Activated naive CD4-positive, alpha-beta T cell treated with anti-CD3 and anti-CD28 coated beads, Interleukin-2, amount 50 U/mL, for 72 hours (primary cell): ENCODE measurements around the gene CLDN14. TPM values are rescaled to one million over a fixed set of nuclear protein-coding genes. Genes with fewer than 3 reads are reported as not detected.

Experiments used
- ATAC-seq, 2 donors: fragments of 150-1000 bp; cut with Tn5 transposase; 2 replicates each; pipeline ENCODE4 v1.10.0; 2021; ENCODE audit warnings: mild to moderate bottlenecking in 2 of 2, moderate library complexity in 2 of 2
- DNase-seq, 2 donors: peaks; one replicate each; pipeline ENCODE4 v3.0.0; 2021 to 2022; ENCODE audit warnings: low spot score in 2 of 2
- H3K27ac Mint-ChIP-seq, 2 donors: one replicate each; pipeline ENCODE4 v1.8.0; 2022; ENCODE audit warnings: mild to moderate bottlenecking in 2 of 2, mixed read lengths in 2 of 2
- H3K36me3 Mint-ChIP-seq, 2 donors: one replicate each; pipeline ENCODE4 v1.8.0; 2022; ENCODE audit warnings: mixed read lengths in 2 of 2
- H3K9me3 Mint-ChIP-seq, 2 donors: one replicate each; pipeline ENCODE4 v1.8.0; 2022; ENCODE audit warnings: mixed read lengths in 2 of 2
- total RNA-seq, 2 donors: library from RNA; stranded (reverse); gene quantifications; one replicate each; pipeline ENCODE4 v1.2.3, GENCODE V29; 2022

Gene CLDN14
- total RNA-seq, 2 donors from 2014 or later = not detected

GRCh38 chr21:36430841-36431240 is 49.1 kb downstream of the CLDN14 start:
- no peak for DNase-seq
- H3K9me3 Mint-ChIP-seq = no peaks in the 10 kb centered on the region
- H3K36me3 Mint-ChIP-seq = peaks cover 0 to 10% of the 10 kb centered on the region in 2 donors
- no peak for ATAC-seq
- peak overlapping the region; percentile 77 to 83 for H3K27ac Mint-ChIP-seq

GRCh38 chr21:36429947-36430546 is 49.9 kb downstream of the CLDN14 start:
- peak overlapping the region; percentile 83 to 96 for H3K27ac Mint-ChIP-seq
- peak; percentile 97 to 99 for ATAC-seq
- H3K36me3 Mint-ChIP-seq = peaks cover 0 to 10% of the 10 kb centered on the region in 2 donors
- DNase-seq = peak; percentile 79 to 92
- H3K9me3 Mint-ChIP-seq = no peaks in the 10 kb centered on the region

GRCh38 chr21:36428761-36429432 is 51.0 kb downstream of the CLDN14 start:
- Mint-ChIP-seq H3K27ac (peak overlapping the region; percentile 83 to 96), H3K36me3 (peaks cover 0 to 10% of the 10 kb centered on the region in 2 donors), H3K9me3 (no peaks in the 10 kb centered on the region)
- DNase-seq (no peak), ATAC-seq (no peak)

GRCh38 chr21:36427502-36427901 is 52.4 kb downstream of the CLDN14 start:
- ATAC-seq (no peak), DNase-seq (no peak)
- Mint-ChIP-seq H3K27ac (no peak overlapping the region), H3K9me3 (no peaks in the 10 kb centered on the region), H3K36me3 (peaks cover 0 to 10% of the 10 kb centered on the region in 2 donors)

- Mint-ChIP-seq H3K36me3 (peaks cover 0 to 1% of the 10 kb centered on the region in 2 donors), H3K9me3 (no peaks in the 10 kb centered on the region), H3K27ac (no peak overlapping the region)
- no peak for ATAC-seq
- no peak for DNase-seq
These were observed 54.6 kb downstream of the CLDN14 start for GRCh38 chr21:36425286-36425685.

GRCh38 chr21:36424592-36424991 is 55.3 kb downstream of the CLDN14 start:
- DNase-seq (no peak), ATAC-seq (no peak)

GRCh38 chr21:36423771-36424433 is 56.0 kb downstream of the CLDN14 start:
- H3K27ac Mint-ChIP-seq = peak overlapping the region; percentile 32 to 47
- DNase-seq (no peak), ATAC-seq (no peak)
- H3K9me3 Mint-ChIP-seq = no peaks in the 10 kb centered on the region
- H3K36me3 Mint-ChIP-seq = no peaks in the 10 kb centered on the region

More at GRCh38 chr21:36424592-36424991, 55.3 kb downstream of the CLDN14 start:
- Mint-ChIP-seq H3K27ac (peak overlapping the region in 1 of 2 donors; percentile 32), H3K36me3 (no peaks in the 10 kb centered on the region), H3K9me3 (no peaks in the 10 kb centered on the region)

- no peaks in the 10 kb centered on the region for H3K9me3 Mint-ChIP-seq
- peak; percentile 43 to 47 for ATAC-seq
- H3K36me3 Mint-ChIP-seq = no peaks in the 10 kb centered on the region
- no peak overlapping the region for H3K27ac Mint-ChIP-seq
- DNase-seq = peak in 1 of 2 donors; percentile 60
These were observed 57.4 kb downstream of the CLDN14 start for GRCh38 chr21:36422279-36423098.

GRCh38 chr21:36420571-36421339 is 59.2 kb downstream of the CLDN14 start:
- ATAC-seq (no peak), DNase-seq (no peak)
- Mint-ChIP-seq H3K9me3 (no peaks in the 10 kb centered on the region), H3K27ac (peak overlapping the region in 1 of 2 donors; percentile 85), H3K36me3 (peaks cover 7 to 8% of the 10 kb centered on the region in 2 donors)

- peaks cover 8 to 10% of the 10 kb centered on the region in 2 donors for H3K36me3 Mint-ChIP-seq
- DNase-seq (peak in 1 of 2 donors; percentile 54), ATAC-seq (peak; percentile 68 to 72)
- no peaks in the 10 kb centered on the region for H3K9me3 Mint-ChIP-seq
- peak overlapping the region in 1 of 2 donors; percentile 85 for H3K27ac Mint-ChIP-seq
These were observed 59.9 kb downstream of the CLDN14 start for GRCh38 chr21:36419996-36420395.

- Mint-ChIP-seq H3K36me3 (peaks cover 8 to 18% of the 10 kb centered on the region in 2 donors), H3K9me3 (no peaks in the 10 kb centered on the region), H3K27ac (peak overlapping the region in 1 of 2 donors; percentile 12)
- DNase-seq = no peak
- ATAC-seq = no peak
These were observed 60.7 kb downstream of the CLDN14 start for GRCh38 chr21:36419241-36419640.

- H3K36me3 Mint-ChIP-seq = peaks cover 27 to 37% of the 10 kb centered on the region in 2 donors
- no peak for DNase-seq
- no peaks in the 10 kb centered on the region for H3K9me3 Mint-ChIP-seq
- H3K27ac Mint-ChIP-seq = no peak overlapping the region
- ATAC-seq = no peak
These were observed 64.5 kb downstream of the CLDN14 start for GRCh38 chr21:36415375-36415774.

- Mint-ChIP-seq H3K9me3 (no peaks in the 10 kb centered on the region), H3K36me3 (peaks cover 31 to 41% of the 10 kb centered on the region in 2 donors), H3K27ac (peak overlapping the region in 1 of 2 donors; percentile 17)
- ATAC-seq = no peak
- DNase-seq = no peak
These were observed 67.0 kb downstream of the CLDN14 start for GRCh38 chr21:36412916-36413315.

GRCh38 chr21:36411301-36411700 is 68.6 kb downstream of the CLDN14 start:
- Mint-ChIP-seq H3K36me3 (peaks cover 28 to 39% of the 10 kb centered on the region in 2 donors), H3K9me3 (no peaks in the 10 kb centered on the region), H3K27ac (no peak overlapping the region)
- DNase-seq = no peak
- no peak for ATAC-seq
